Activated T-helper 2 cell treated with anti-CD3 and anti-CD28 coated beads, Interferon-gamma antibody, Interleukin-2, Interleukin-4, amounts not matched to agents 10 μg/mL and 5 μg/mL and 100 μg/mL, durations not matched to agents 14 hours and 24 hours and 36 hours (primary cell): ENCODE measurements around the gene COL5A3. TPM values are rescaled to one million over a fixed set of nuclear protein-coding genes. Genes with fewer than 3 reads are reported as not detected.
A peak's percentile ranks its signal among the peaks of the same experiment; 100 is the strongest.
"Not testable (repeated sequence)": the region's sequence is repeated elsewhere in the genome, so short reads cannot be mapped to it uniquely, and the experiment has no call there.

Source experiments
- DNase-seq: peaks from one replicate; pipeline ENCODE4 v3.0.0; 2021; ENCODE audit warnings: low spot score
- H3K27ac Mint-ChIP-seq: one replicate; pipeline ENCODE4 v1.8.0; 2021; ENCODE audit warnings: mixed read lengths
- H3K27me3 Mint-ChIP-seq: one replicate; pipeline ENCODE4 v1.8.0; 2021; ENCODE audit warnings: low read depth, mixed read lengths
- H3K36me3 Mint-ChIP-seq: one replicate; pipeline ENCODE4 v1.8.0; 2021; ENCODE audit warnings: low read depth, mixed read lengths
- H3K4me1 Mint-ChIP-seq: one replicate; pipeline ENCODE4 v1.8.0; 2021; ENCODE audit warnings: low read depth, mixed read lengths
- H3K4me3 Mint-ChIP-seq: one replicate; pipeline ENCODE4 v1.8.0; 2021; ENCODE audit warnings: low read depth, mild to moderate bottlenecking, moderate library complexity, mixed read lengths
- H3K9me3 Mint-ChIP-seq: one replicate; pipeline ENCODE4 v1.8.0; 2021; ENCODE audit warnings: mixed read lengths
- intact Hi-C: fragments of 100-400 bp; cut with micrococcal nuclease; formaldehyde crosslinking; loops from one replicate; pipeline ENCODE4 v1.15.1; 2023
- total RNA-seq: library from RNA; stranded (reverse); gene quantifications from 2 replicates; pipeline ENCODE4 v1.2.3, GENCODE V29; 2022

Gene COL5A3
- total RNA-seq, 1 donor from 2014 or later = 0.87 TPM

- H3K4me3 Mint-ChIP-seq = peak overlapping the region; percentile 22
- H3K27ac Mint-ChIP-seq = no peak overlapping the region
- H3K9me3 Mint-ChIP-seq = no peaks in the 10 kb centered on the region
- DNase-seq = no peak
- H3K27me3 Mint-ChIP-seq = peaks cover 43% of the 10 kb centered on the region
- H3K36me3 Mint-ChIP-seq = peaks cover 3% of the 10 kb centered on the region
- H3K4me1 Mint-ChIP-seq = peaks cover 14% of the 10 kb centered on the region
- intact Hi-C loops = no loop called here
Observed at GRCh38 chr19:9937001-9937411, 73.3 kb downstream of the COL5A3 start.

GRCh38 chr19:9936326-9937000 lies 73.8 kb downstream of the COL5A3 start, which contains the start of gene OLFM2:
Gene OLFM2 (minus strand): TSS chr19:9936515. CDS start chr19:9936366, 149 bp downstream.
- H3K9me3 Mint-ChIP-seq = no peaks in the 10 kb centered on the region
- peaks cover 44% of the 10 kb centered on the region for H3K27me3 Mint-ChIP-seq
- H3K27ac Mint-ChIP-seq = no peak within 1 kb of the TSS
- H3K4me3 Mint-ChIP-seq = peak within 1 kb of the TSS; percentile 34
- peaks cover 3% of the 10 kb centered on the region for H3K36me3 Mint-ChIP-seq
- no peak for DNase-seq
- H3K4me1 Mint-ChIP-seq = peaks cover 14% of the 10 kb centered on the region
- intact Hi-C loops = no loop called here

- Mint-ChIP-seq H3K27ac (no peak overlapping the region), H3K4me3 (peak overlapping the region; percentile 34), H3K4me1 (peaks cover 17% of the 10 kb centered on the region), H3K36me3 (peaks cover 3% of the 10 kb centered on the region), H3K9me3 (no peaks in the 10 kb centered on the region), H3K27me3 (peaks cover 43% of the 10 kb centered on the region)
- intact Hi-C loops = no loop called here
- no peak for DNase-seq
Observed at GRCh38 chr19:9935506-9936325, 74.6 kb downstream of the COL5A3 start.

GRCh38 chr19:9934132-9934950 lies 76.0 kb downstream of the COL5A3 start:
- H3K27me3 Mint-ChIP-seq = peaks cover 40% of the 10 kb centered on the region
- H3K9me3 Mint-ChIP-seq = no peaks in the 10 kb centered on the region
- peaks cover 3% of the 10 kb centered on the region for H3K36me3 Mint-ChIP-seq
- H3K4me3 Mint-ChIP-seq = no peak overlapping the region
- H3K27ac Mint-ChIP-seq = no peak overlapping the region
- intact Hi-C loops = loop anchor here (1.0 to 5.0 kb wide), 3 partner anchors 66 to 178 kb away; partner anchors contain the start of gene P2RY11
- peaks cover 17% of the 10 kb centered on the region for H3K4me1 Mint-ChIP-seq
- DNase-seq = peak; percentile 70

GRCh38 chr19:9932835-9933234 lies 77.5 kb downstream of the COL5A3 start:
- DNase-seq = no peak
- Mint-ChIP-seq H3K4me1 (peaks cover 17% of the 10 kb centered on the region), H3K27me3 (peaks cover 44% of the 10 kb centered on the region), H3K4me3 (no peak overlapping the region), H3K9me3 (no peaks in the 10 kb centered on the region), H3K36me3 (peaks cover 3% of the 10 kb centered on the region), H3K27ac (no peak overlapping the region)
- intact Hi-C loops = loop anchor here (5.0 kb wide), 1 partner anchor 179 kb away; the partner anchor contains the start of gene P2RY11

- no peaks in the 10 kb centered on the region for H3K9me3 Mint-ChIP-seq
- intact Hi-C loops = loop anchor here (1.0 to 5.0 kb wide), 2 partner anchors 181 to 320 kb away; partner anchors contain the start of gene P2RY11
- no peaks in the 10 kb centered on the region for H3K36me3 Mint-ChIP-seq
- peaks cover 14% of the 10 kb centered on the region for H3K4me1 Mint-ChIP-seq
- H3K27ac Mint-ChIP-seq = no peak overlapping the region
- no peak for DNase-seq
- no peak overlapping the region for H3K4me3 Mint-ChIP-seq
- H3K27me3 Mint-ChIP-seq = peaks cover 33% of the 10 kb centered on the region
Observed at GRCh38 chr19:9931629-9932028, 78.7 kb downstream of the COL5A3 start.

- DNase-seq = no peak
- Mint-ChIP-seq H3K4me1 (no peaks in the 10 kb centered on the region), H3K9me3 (no peaks in the 10 kb centered on the region), H3K4me3 (no peak overlapping the region), H3K36me3 (no peaks in the 10 kb centered on the region), H3K27ac (no peak overlapping the region), H3K27me3 (peaks cover 8% of the 10 kb centered on the region)
- intact Hi-C loops = no loop called here
Observed at GRCh38 chr19:9923440-9923839, 86.9 kb downstream of the COL5A3 start.

GRCh38 chr19:9922782-9923379 lies 87.4 kb downstream of the COL5A3 start:
- H3K4me1 Mint-ChIP-seq, H3K27me3 Mint-ChIP-seq, H3K36me3 Mint-ChIP-seq, intact Hi-C loops, H3K4me3 Mint-ChIP-seq, DNase-seq, H3K9me3 Mint-ChIP-seq, H3K27ac Mint-ChIP-seq: not testable (repeated sequence)

- no peak for DNase-seq
- Mint-ChIP-seq H3K9me3 (no peaks in the 10 kb centered on the region), H3K27me3 (peaks cover 22% of the 10 kb centered on the region), H3K4me3 (no peak overlapping the region), H3K27ac (no peak overlapping the region), H3K4me1 (peaks cover 12% of the 10 kb centered on the region), H3K36me3 (no peaks in the 10 kb centered on the region)
- intact Hi-C loops = loop anchor here (10.0 kb wide), 1 partner anchor 293 kb away; the partner anchor contains the start of gene ZNF561
Observed at GRCh38 chr19:9917321-9917720, 93.0 kb downstream of the COL5A3 start.

- Mint-ChIP-seq H3K27me3 (peaks cover 22% of the 10 kb centered on the region), H3K9me3 (no peaks in the 10 kb centered on the region), H3K4me1 (peaks cover 12% of the 10 kb centered on the region), H3K4me3 (no peak overlapping the region), H3K27ac (no peak overlapping the region), H3K36me3 (no peaks in the 10 kb centered on the region)
- intact Hi-C loops = loop anchor here (10.0 kb wide), 1 partner anchor 292 kb away; the partner anchor contains the start of gene ZNF561
- no peak for DNase-seq
Observed at GRCh38 chr19:9916719-9917118, 93.6 kb downstream of the COL5A3 start.

GRCh38 chr19:9914315-9915207 lies 95.7 kb downstream of the COL5A3 start:
- intact Hi-C loops = loop anchor here (1.0 to 10.0 kb wide), 3 partner anchors 56 to 290 kb away; partner anchors contain the start of genes PIN1 and ZNF561
- H3K4me1 Mint-ChIP-seq = peaks cover 12% of the 10 kb centered on the region
- H3K4me3 Mint-ChIP-seq = peak overlapping the region; percentile 45

More at GRCh38 chr19:9914315-9915207, 95.7 kb downstream of the COL5A3 start:
- no peaks in the 10 kb centered on the region for H3K9me3 Mint-ChIP-seq
- DNase-seq = peak; percentile 76
- H3K36me3 Mint-ChIP-seq = no peaks in the 10 kb centered on the region
- H3K27me3 Mint-ChIP-seq = peaks cover 26% of the 10 kb centered on the region
- no peak overlapping the region for H3K27ac Mint-ChIP-seq
